Dermis microvascular lymphatic vessel endothelial cell (primary cell): ENCODE measurements around the gene SLC10A1. TPM values are rescaled to one million over a fixed set of nuclear protein-coding genes. Genes with fewer than 3 reads are reported as not detected.

Experiments
- total RNA-seq: library from RNA; depleted of rRNA; stranded (reverse); fragments of >200 nt; gene quantifications from 2 replicates; pipeline ENCODE4 v1.2.1, GENCODE V29; 2014

Gene SLC10A1
- total RNA-seq, 1 donor from 2014 or later = not detected

Other genes with a start within 250 kb of the SLC10A1 start
- gene CCDC177, start 222.4 kb downstream of the SLC10A1 start, total RNA-seq = not detected in 2 replicates
- gene SUSD6, start 185.6 kb downstream of the SLC10A1 start, total RNA-seq = 9.1 and 14.4 TPM in 2 replicates
- gene SRSF5, start 30.1 kb downstream of the SLC10A1 start, total RNA-seq = 72.5 and 85.7 TPM in 2 replicates
- gene SMOC1, start 82.2 kb upstream of the SLC10A1 start, total RNA-seq = 0.90 and 2.3 TPM in 2 replicates